GM23338 (cell line): Measurements from ENCODE around the gene ZER1.

Experiments used
- EZH2phosphoT487 ChIP-seq: fragments of 200-600 bp; sonication (generic); IDR thresholded peaks from one replicate; pipeline ENCODE4 v1.8.1; 2018; ENCODE audit warnings: antibody characterized with exemption; ENCODE audit not compliant: unreplicated experiment
- POLR2AphosphoS5 ChIP-seq: IDR thresholded peaks from 2 replicates; pipeline ENCODE4 v1.6.1; 2016; ENCODE audit warnings: antibody characterized with exemption, low read depth
- STAT1 ChIP-seq: IDR thresholded peaks from one replicate; pipeline ENCODE4 v1.6.1; 2016; ENCODE audit warnings: antibody characterized with exemption; ENCODE audit not compliant: unreplicated experiment
- ZNF114 ChIP-seq: fragments of 250-450 bp; sonication (Bioruptor Pico); IDR thresholded peaks from 2 replicates; pipeline ENCODE4 v1.5.0; 2020; ENCODE audit warnings: mild to moderate bottlenecking, moderate library complexity
- TF ChIP-seq, protein P1 (sequence below), 2 experiments: fragments of 200-600 bp in 1 of 2; sonication (generic) in 1 of 2; conservative IDR thresholded peaks; 2 replicates each; pipeline versions ENCODE4 v1.5.1 to v1.6.1; 2016 to 2017; ENCODE audit warnings: antibody characterized with exemption in 2 of 2, low read depth in 2 of 2, mild to moderate bottlenecking in 2 of 2, moderate library complexity in 1 of 2
- TF ChIP-seq, protein P2 (sequence below): IDR thresholded peaks from 2 replicates; pipeline ENCODE4 v1.6.1; 2016; ENCODE audit warnings: antibody characterized with exemption
- TF ChIP-seq, protein P3 (sequence below): IDR thresholded peaks from one replicate; pipeline ENCODE4 v1.6.1; 2018; ENCODE audit warnings: antibody characterized with exemption; ENCODE audit not compliant: unreplicated experiment

DNA sequence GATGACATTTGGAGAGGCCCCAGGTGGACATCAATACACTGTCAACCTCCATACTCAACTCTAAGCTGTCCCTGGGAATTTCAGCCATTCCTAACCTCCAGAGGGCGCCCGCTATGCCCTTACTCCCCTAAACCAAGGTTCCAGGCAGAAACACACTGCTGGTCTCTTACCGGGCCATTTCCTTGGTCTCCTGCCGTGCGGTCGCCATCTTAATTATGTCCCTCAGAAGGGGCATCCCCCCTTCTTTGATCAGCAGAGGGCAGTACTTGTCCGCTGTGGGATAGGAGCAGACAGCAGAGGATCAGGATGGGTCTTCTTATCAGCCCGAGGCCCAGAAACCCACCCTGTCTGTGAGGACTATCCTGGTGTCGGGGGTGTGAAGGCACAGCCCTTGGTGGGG, 38.5 kb downstream of the ZER1 start:
- TF ChIP-seq, protein P1, sequence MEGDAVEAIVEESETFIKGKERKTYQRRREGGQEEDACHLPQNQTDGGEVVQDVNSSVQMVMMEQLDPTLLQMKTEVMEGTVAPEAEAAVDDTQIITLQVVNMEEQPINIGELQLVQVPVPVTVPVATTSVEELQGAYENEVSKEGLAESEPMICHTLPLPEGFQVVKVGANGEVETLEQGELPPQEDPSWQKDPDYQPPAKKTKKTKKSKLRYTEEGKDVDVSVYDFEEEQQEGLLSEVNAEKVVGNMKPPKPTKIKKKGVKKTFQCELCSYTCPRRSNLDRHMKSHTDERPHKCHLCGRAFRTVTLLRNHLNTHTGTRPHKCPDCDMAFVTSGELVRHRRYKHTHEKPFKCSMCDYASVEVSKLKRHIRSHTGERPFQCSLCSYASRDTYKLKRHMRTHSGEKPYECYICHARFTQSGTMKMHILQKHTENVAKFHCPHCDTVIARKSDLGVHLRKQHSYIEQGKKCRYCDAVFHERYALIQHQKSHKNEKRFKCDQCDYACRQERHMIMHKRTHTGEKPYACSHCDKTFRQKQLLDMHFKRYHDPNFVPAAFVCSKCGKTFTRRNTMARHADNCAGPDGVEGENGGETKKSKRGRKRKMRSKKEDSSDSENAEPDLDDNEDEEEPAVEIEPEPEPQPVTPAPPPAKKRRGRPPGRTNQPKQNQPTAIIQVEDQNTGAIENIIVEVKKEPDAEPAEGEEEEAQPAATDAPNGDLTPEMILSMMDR (conservative IDR thresholded peaks at IDR 0.05; ENCODE audit: low read depth in 2 of 2), result peak; percentile 90 to 98
- TF ChIP-seq POLR2AphosphoS5, result 0 out of 2 replicates have a peak, but pooled peaks have one; percentile 18
- TF ChIP-seq, protein P2, sequence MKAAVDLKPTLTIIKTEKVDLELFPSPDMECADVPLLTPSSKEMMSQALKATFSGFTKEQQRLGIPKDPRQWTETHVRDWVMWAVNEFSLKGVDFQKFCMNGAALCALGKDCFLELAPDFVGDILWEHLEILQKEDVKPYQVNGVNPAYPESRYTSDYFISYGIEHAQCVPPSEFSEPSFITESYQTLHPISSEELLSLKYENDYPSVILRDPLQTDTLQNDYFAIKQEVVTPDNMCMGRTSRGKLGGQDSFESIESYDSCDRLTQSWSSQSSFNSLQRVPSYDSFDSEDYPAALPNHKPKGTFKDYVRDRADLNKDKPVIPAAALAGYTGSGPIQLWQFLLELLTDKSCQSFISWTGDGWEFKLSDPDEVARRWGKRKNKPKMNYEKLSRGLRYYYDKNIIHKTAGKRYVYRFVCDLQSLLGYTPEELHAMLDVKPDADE, result no peak
- TF ChIP-seq, protein P3, sequence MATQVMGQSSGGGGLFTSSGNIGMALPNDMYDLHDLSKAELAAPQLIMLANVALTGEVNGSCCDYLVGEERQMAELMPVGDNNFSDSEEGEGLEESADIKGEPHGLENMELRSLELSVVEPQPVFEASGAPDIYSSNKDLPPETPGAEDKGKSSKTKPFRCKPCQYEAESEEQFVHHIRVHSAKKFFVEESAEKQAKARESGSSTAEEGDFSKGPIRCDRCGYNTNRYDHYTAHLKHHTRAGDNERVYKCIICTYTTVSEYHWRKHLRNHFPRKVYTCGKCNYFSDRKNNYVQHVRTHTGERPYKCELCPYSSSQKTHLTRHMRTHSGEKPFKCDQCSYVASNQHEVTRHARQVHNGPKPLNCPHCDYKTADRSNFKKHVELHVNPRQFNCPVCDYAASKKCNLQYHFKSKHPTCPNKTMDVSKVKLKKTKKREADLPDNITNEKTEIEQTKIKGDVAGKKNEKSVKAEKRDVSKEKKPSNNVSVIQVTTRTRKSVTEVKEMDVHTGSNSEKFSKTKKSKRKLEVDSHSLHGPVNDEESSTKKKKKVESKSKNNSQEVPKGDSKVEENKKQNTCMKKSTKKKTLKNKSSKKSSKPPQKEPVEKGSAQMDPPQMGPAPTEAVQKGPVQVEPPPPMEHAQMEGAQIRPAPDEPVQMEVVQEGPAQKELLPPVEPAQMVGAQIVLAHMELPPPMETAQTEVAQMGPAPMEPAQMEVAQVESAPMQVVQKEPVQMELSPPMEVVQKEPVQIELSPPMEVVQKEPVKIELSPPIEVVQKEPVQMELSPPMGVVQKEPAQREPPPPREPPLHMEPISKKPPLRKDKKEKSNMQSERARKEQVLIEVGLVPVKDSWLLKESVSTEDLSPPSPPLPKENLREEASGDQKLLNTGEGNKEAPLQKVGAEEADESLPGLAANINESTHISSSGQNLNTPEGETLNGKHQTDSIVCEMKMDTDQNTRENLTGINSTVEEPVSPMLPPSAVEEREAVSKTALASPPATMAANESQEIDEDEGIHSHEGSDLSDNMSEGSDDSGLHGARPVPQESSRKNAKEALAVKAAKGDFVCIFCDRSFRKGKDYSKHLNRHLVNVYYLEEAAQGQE, result no peak
- no peak for TF ChIP-seq STAT1
- no peak for TF ChIP-seq ZNF114 (CRISPR knock-in tag)
- TF ChIP-seq EZH2phosphoT487, result no peak
